GM13977 (cell line): Measurements from ENCODE around the gene C1RL.

Experiments
- DNase-seq: peaks from one replicate; pipeline ENCODE4 v3.0.0; 2012; ENCODE audit warnings: low spot score
- in situ Hi-C: fragments of 300-500 bp; cut with MboI; formaldehyde crosslinking; loops from one replicate; pipeline ENCODE4 v1.12.0; 2022; ENCODE audit warnings: low sequenced_read_pairs, low pct_unique_long_range_greater_than_20kb, mixed read lengths, inconsistent platforms; ENCODE audit not compliant: unreplicated experiment
- TF ChIP-seq, protein P1 (sequence below): IDR thresholded peaks from 2 replicates; pipeline ENCODE4 v1.5.1; 2012; ENCODE audit warnings: mild to moderate bottlenecking, control low read depth; ENCODE audit not compliant: insufficient read depth; ENCODE audit errors: extremely low read depth, missing control alignments

The C1RL gene

DNA sequence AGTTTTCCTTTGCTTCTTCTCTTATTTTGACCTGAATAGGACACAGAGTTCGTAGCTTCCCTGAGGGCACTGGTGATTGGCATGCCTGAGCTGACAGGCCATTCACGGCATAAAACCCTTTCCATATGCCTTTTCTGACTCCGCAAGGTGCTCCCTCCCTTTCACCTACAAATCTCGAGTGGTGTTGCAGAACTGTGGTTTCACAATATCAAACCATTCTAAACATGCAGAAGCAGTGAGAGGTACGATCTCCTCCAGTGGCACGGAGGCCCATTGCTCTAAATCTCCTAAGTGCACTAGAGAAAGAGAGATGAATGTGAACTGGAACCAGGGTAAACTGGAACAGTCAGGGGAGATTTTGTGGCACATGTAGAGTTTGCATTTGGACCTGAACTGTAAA is 45.0 kb upstream of the C1RL start:
- TF ChIP-seq, protein P1, sequence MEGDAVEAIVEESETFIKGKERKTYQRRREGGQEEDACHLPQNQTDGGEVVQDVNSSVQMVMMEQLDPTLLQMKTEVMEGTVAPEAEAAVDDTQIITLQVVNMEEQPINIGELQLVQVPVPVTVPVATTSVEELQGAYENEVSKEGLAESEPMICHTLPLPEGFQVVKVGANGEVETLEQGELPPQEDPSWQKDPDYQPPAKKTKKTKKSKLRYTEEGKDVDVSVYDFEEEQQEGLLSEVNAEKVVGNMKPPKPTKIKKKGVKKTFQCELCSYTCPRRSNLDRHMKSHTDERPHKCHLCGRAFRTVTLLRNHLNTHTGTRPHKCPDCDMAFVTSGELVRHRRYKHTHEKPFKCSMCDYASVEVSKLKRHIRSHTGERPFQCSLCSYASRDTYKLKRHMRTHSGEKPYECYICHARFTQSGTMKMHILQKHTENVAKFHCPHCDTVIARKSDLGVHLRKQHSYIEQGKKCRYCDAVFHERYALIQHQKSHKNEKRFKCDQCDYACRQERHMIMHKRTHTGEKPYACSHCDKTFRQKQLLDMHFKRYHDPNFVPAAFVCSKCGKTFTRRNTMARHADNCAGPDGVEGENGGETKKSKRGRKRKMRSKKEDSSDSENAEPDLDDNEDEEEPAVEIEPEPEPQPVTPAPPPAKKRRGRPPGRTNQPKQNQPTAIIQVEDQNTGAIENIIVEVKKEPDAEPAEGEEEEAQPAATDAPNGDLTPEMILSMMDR = no peak
- in situ Hi-C loops = no loop called here
- DNase-seq = no peak

DNA sequence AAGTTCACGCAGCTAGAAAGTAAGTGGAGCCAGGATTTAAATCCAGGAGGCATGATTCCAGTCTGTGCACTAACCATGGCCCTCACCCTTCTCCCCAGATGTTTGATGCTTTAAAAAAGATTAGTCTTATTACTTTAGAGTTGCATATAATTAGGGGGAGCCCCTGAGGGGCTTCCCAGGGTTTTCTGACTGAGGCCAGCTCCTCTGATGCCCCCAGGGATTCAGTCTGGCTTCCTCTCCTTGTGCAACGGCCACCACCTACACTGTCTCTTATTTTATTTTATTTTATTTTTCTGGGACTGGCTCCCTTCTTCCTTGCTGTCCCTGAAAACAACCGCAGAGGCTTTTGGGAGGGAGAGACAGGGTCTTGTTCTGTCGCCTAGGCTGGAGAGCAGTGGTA is 43.8 kb upstream of the C1RL start:
- no peak for DNase-seq

DNA sequence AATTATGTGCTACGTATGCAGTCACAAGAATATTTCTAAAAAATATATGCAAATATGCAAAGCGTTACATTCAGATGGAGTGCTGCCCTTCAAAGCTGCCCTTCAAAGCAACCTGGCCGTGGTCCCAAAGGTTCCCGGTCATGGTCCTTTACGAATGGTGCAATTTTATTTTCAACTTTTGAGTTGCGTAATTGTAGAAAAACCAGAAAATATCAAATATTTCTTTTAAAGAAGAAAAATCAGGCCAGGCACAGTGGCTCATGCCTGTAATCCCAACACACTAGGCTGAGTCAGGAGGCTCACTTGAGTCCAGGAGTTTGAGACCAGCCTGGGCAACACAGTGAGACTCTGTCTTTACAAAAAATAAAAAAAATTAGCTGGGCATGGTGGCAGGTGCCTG is 42.5 kb upstream of the C1RL start:
- TF ChIP-seq, protein P1 = no peak
- in situ Hi-C loops = no loop called here
- no peak for DNase-seq

More for the DNA sequence above, 43.8 kb upstream of the C1RL start:
- TF ChIP-seq, protein P1 = no peak
- in situ Hi-C loops = no loop called here

DNA sequence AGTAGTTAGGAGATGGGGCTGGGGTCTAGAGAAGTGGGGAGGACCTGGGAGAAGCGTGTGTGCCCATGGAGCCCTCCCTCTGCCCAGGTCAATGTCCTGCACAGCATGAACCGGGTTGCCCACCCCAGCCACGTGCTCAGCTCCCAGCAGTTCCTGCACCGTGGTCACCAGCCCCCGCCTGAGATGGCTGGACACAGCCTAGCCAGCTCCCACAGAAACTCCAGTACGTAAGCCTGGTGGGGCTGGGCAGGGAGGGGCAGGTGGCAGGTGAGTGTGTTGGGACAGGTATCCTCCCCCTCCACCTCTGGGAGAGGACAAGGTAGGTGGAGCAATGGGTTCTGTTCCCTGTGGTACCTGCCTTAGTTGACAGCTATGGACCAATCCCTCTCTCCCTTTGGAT is 41.8 kb upstream of the C1RL start:
- in situ Hi-C loops = no loop called here
- TF ChIP-seq, protein P1 = no peak
- DNase-seq = no peak

DNA sequence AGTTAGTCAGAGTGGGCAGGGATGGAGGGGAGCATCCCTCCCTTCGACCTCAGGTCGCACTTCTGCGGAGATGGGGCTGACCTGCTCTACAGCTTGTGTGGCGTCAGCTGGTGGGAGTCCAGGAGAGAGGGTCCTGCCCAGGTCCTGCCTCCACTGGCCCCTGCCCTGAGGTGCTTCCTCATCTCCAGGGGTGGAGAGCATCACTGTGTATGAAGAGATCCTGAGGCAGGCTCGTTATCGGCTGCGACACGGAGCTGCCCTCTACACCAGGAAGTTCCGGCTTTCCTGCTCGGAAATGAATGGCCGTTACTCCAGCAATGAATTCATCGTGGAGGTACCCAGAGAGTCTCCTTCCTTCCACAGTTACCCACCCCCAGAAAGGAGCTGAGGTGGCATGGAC is 41.3 kb upstream of the C1RL start:
- TF ChIP-seq, protein P1 = no peak
- no peak for DNase-seq
- in situ Hi-C loops = no loop called here

DNA sequence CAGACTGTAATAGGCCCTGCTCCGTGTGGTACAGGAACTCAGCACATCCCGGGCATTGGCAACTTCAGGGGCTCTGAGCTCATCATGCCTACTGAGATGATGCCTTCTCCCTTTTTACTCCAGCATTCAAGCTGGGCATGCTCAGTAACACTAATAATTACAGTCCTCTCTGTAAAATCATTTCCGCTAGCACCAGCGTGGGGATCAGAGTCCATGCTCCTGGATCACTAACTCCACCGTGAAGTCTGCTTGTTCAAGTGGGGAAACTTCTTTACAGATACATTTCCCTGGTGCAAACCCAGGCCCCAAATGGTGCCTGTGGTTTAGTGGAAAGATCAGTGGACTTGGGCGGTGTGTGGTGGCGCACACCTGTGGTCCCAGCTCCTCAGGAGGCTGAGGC is 37.9 kb upstream of the C1RL start:
- no peak for DNase-seq
- in situ Hi-C loops = no loop called here
- TF ChIP-seq, protein P1 = no peak

DNA sequence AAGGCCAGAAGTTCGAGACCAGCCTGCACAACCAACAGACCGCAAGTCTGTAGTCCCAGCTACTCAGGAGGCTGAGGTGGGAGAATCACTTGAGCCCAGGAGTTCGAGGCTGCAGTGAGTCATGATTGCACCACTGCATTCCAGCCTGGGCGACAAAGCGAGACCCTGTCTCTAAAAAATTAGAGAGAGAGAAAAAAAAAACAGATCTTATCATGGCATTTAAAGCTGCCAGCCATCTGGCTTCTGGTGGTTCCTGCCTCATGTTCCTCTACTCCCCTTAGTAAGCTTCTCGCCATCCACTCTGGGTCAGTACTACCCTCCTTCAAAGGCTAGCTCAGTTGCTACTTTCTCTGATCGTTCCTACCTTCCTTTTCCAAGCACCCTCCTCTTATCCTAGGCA is 37.2 kb upstream of the C1RL start:
- in situ Hi-C loops = no loop called here
- DNase-seq = no peak
- TF ChIP-seq, protein P1 = no peak
